Fibroblast of lung (primary cell): ENCODE results near the gene GTF3C2. TPM values are rescaled to one million over a fixed set of nuclear protein-coding genes. Genes with fewer than 3 reads are reported as not detected.

Experiments used
- DNase-seq, 2 donors: peaks; one replicate each; pipeline versions ENCODE4 v3.0.0 to v3.0.0-alpha.2; 2010; ENCODE audit warnings: low read depth in 2 of 2
- H2AFZ ChIP-seq: 2 replicates; pipeline ENCODE4 v1.5.1; 2012; ENCODE audit warnings: low read length, control low read depth, inconsistent platforms
- H3K27ac ChIP-seq: 2 replicates; pipeline ENCODE4 v1.5.1; 2011; ENCODE audit warnings: low read length, control low read depth; ENCODE audit not compliant: insufficient read depth
- H3K27me3 ChIP-seq: 2 replicates; pipeline ENCODE4 v1.5.1; 2011; ENCODE audit warnings: mild to moderate bottlenecking, low read length; ENCODE audit not compliant: control insufficient read depth, insufficient read depth
- H3K36me3 ChIP-seq: 2 replicates; pipeline ENCODE4 v1.5.1; 2011; ENCODE audit warnings: low read length; ENCODE audit not compliant: control insufficient read depth, insufficient read depth
- H3K4me1 ChIP-seq: 2 replicates; pipeline ENCODE4 v1.5.1; 2011; ENCODE audit warnings: low read length; ENCODE audit not compliant: control insufficient read depth, insufficient read depth; ENCODE audit errors: extremely low read depth
- H3K4me2 ChIP-seq: 2 replicates; pipeline ENCODE4 v1.5.1; 2011; ENCODE audit warnings: low read length, control low read depth; ENCODE audit not compliant: insufficient read depth; ENCODE audit errors: extremely low read depth
- H3K4me3 ChIP-seq, 4 experiments: fragments of 200-600 bp in 1 of 4; sonication (generic) in 1 of 4; replicated peaks in 1 of 4; 2 replicates each; pipeline ENCODE4 v1.5.1; 2011 to 2016; ENCODE audit warnings: low read length in 4 of 4, low read depth in 3 of 4, mild to moderate bottlenecking in 3 of 4, control low read depth in 2 of 4, inconsistent platforms in 1 of 4, mixed read lengths in 1 of 4; ENCODE audit not compliant: insufficient read depth in 1 of 4; ENCODE audit errors: control extremely low read depth in 1 of 4
- H3K79me2 ChIP-seq: 2 replicates; pipeline ENCODE4 v1.5.1; 2012; ENCODE audit warnings: mild to moderate bottlenecking, low read length, inconsistent platforms; ENCODE audit not compliant: control insufficient read depth, insufficient read depth
- H3K9ac ChIP-seq: 2 replicates; pipeline ENCODE4 v1.5.1; 2011; ENCODE audit warnings: mild to moderate bottlenecking, low read length, control low read depth; ENCODE audit not compliant: insufficient read depth
- H3K9me3 ChIP-seq: 2 replicates; pipeline ENCODE4 v1.5.1; 2012; ENCODE audit warnings: low read depth, low read length; ENCODE audit not compliant: control insufficient read depth, insufficient read depth
- H4K20me1 ChIP-seq: 2 replicates; pipeline ENCODE4 v1.5.1; 2011; ENCODE audit warnings: low read length; ENCODE audit not compliant: control insufficient read depth, insufficient read depth; ENCODE audit errors: extremely low read depth
- CTCF ChIP-seq, 2 donors: IDR thresholded peaks in 1 of 2; conservative IDR thresholded peaks in 1 of 2; 1 replicate in 1 of 2; 2 replicates in 1 of 2; pipeline ENCODE4 v1.5.1; 2011 to 2012; ENCODE audit warnings: low read length in 2 of 2, control low read depth in 1 of 2, inconsistent platforms in 1 of 2, low read depth in 1 of 2, mild to moderate bottlenecking in 1 of 2
- EZH2 ChIP-seq: IDR thresholded peaks from 2 replicates; pipeline ENCODE4 v1.5.1; 2012; ENCODE audit warnings: low read length, control low read depth, mild to moderate bottlenecking; ENCODE audit errors: missing control alignments
- polyA plus RNA-seq, 2 donors: library from polyadenylated mRNA; depleted of rRNA in 1 of 2; stranded (reverse) in 1 of 2; unstranded in 1 of 2; fragments of >200 nt; gene quantifications; 2 replicates each; pipeline ENCODE4 v1.2.1, GENCODE V29; 2011 to 2012; ENCODE audit warnings: missing spikeins in 1 of 2
- total RNA-seq: library from RNA; depleted of rRNA; stranded (reverse); fragments of >200 nt; gene quantifications from 2 replicates; pipeline ENCODE4 v1.2.1, GENCODE V29; 2014

GTF3C2 gene
- total and polyA plus RNA-seq, 2 donors (not counting 1 experiment from before 2014, with no cell fraction given), result 19.2 to 30.2 TPM

GRCh38 chr2:27306573-27307286 lies 49.8 kb downstream of the GTF3C2 start:
- TF ChIP-seq EZH2, result peak; percentile 93
- TF ChIP-seq CTCF (conservative IDR thresholded peaks at IDR 0.05 in 1 of 2, IDR thresholded peaks at IDR 0.05 in 1 of 2; ENCODE audit: low read depth in 1 of 2, low read length in 2 of 2), result peak in 1 of 2 donors; percentile 5
- H3K9me3 ChIP-seq, result no peaks in the 10 kb centered on the region
- H3K4me1 ChIP-seq, result no peaks in the 10 kb centered on the region
- no peak for DNase-seq
- H3K4me3 ChIP-seq, result no peak overlapping the region
- H4K20me1 ChIP-seq, result no peaks in the 10 kb centered on the region
- H3K36me3 ChIP-seq, result no peaks in the 10 kb centered on the region
- no peaks in the 10 kb centered on the region for H3K79me2 ChIP-seq
- H3K27me3 ChIP-seq, result peaks cover 37% of the 10 kb centered on the region
- H2AFZ ChIP-seq, result no peak overlapping the region
- H3K4me2 ChIP-seq, result no peak overlapping the region
- no peak overlapping the region for H3K9ac ChIP-seq
- H3K27ac ChIP-seq, result no peak overlapping the region

- no peak overlapping the region for H3K27ac ChIP-seq
- H3K79me2 ChIP-seq, result no peaks in the 10 kb centered on the region
- TF ChIP-seq CTCF (conservative IDR thresholded peaks at IDR 0.05 in 1 of 2, IDR thresholded peaks at IDR 0.05 in 1 of 2; ENCODE audit: low read depth in 1 of 2, low read length in 2 of 2) (no peak), EZH2 (no peak)
- H2AFZ ChIP-seq, result no peak overlapping the region
- DNase-seq, result no peak
- H4K20me1 ChIP-seq, result no peaks in the 10 kb centered on the region
- H3K27me3 ChIP-seq, result peaks cover 37% of the 10 kb centered on the region
- H3K4me2 ChIP-seq, result no peak overlapping the region
- no peaks in the 10 kb centered on the region for H3K9me3 ChIP-seq
- no peak overlapping the region for H3K9ac ChIP-seq
- H3K4me3 ChIP-seq, result no peak overlapping the region
- H3K36me3 ChIP-seq, result no peaks in the 10 kb centered on the region
- H3K4me1 ChIP-seq, result no peaks in the 10 kb centered on the region
Measured at GRCh38 chr2:27306136-27306535, 50.4 kb downstream of the GTF3C2 start.

GRCh38 chr2:27305516-27305915 lies 51.0 kb downstream of the GTF3C2 start:
- no peak for DNase-seq
- no peak overlapping the region for H3K4me2 ChIP-seq
- TF ChIP-seq EZH2, result no peak
- no peak for TF ChIP-seq CTCF (conservative IDR thresholded peaks at IDR 0.05 in 1 of 2, IDR thresholded peaks at IDR 0.05 in 1 of 2; ENCODE audit: low read depth in 1 of 2, low read length in 2 of 2)

More at GRCh38 chr2:27305516-27305915, 51.0 kb downstream of the GTF3C2 start:
- Histone ChIP-seq H3K4me3 (no peak overlapping the region), H3K9ac (no peak overlapping the region), H3K27ac (no peak overlapping the region), H3K79me2 (no peaks in the 10 kb centered on the region), H3K4me1 (no peaks in the 10 kb centered on the region), H3K36me3 (no peaks in the 10 kb centered on the region), H3K27me3 (peaks cover 37% of the 10 kb centered on the region), H2AFZ (no peak overlapping the region), H3K9me3 (no peaks in the 10 kb centered on the region), H4K20me1 (no peaks in the 10 kb centered on the region)
